Measurements from ENCODE around the gene SLK. TPM values are rescaled to one million over a fixed set of nuclear protein-coding genes. Genes with fewer than 3 reads are reported as not detected.

The SLK gene
- total RNA-seq, 4 donors from 2014 or later = 57.7 to 76.9 (median 64.5) TPM

GRCh38 chr10:104026762-104027161 lies 59.8 kb downstream of the SLK start:
- Histone ChIP-seq H3K27me3 (no peaks in the 10 kb centered on the region), H3K27ac (no peak overlapping the region), H3K36me3 (peaks cover 7 to 21% of the 10 kb centered on the region in 2 donors), H3K4me3 (replicated peaks in 1 of 3) (no peak overlapping the region), H3K9me3 (no peaks in the 10 kb centered on the region), H3K4me1 (no peaks in the 10 kb centered on the region)
- no peak for DNase-seq
- no peak for TF ChIP-seq POLR2A (IDR thresholded peaks at IDR 0.05)
- 82 to 85% methylated on average over 2 of the region's 2 CpGs for WGBS, 2 donors
- intact Hi-C loops (cut with DNase I) = no loop called here

- Histone ChIP-seq H3K4me3 (replicated peaks in 1 of 3) (no peak overlapping the region), H3K27me3 (no peaks in the 10 kb centered on the region), H3K36me3 (peaks cover 5 to 15% of the 10 kb centered on the region in 2 donors), H3K4me1 (no peaks in the 10 kb centered on the region), H3K9me3 (no peaks in the 10 kb centered on the region), H3K27ac (no peak overlapping the region)
- 79 to 89% methylated on average over 6 of the region's 6 CpGs for WGBS, 2 donors
- TF ChIP-seq, protein P1, sequence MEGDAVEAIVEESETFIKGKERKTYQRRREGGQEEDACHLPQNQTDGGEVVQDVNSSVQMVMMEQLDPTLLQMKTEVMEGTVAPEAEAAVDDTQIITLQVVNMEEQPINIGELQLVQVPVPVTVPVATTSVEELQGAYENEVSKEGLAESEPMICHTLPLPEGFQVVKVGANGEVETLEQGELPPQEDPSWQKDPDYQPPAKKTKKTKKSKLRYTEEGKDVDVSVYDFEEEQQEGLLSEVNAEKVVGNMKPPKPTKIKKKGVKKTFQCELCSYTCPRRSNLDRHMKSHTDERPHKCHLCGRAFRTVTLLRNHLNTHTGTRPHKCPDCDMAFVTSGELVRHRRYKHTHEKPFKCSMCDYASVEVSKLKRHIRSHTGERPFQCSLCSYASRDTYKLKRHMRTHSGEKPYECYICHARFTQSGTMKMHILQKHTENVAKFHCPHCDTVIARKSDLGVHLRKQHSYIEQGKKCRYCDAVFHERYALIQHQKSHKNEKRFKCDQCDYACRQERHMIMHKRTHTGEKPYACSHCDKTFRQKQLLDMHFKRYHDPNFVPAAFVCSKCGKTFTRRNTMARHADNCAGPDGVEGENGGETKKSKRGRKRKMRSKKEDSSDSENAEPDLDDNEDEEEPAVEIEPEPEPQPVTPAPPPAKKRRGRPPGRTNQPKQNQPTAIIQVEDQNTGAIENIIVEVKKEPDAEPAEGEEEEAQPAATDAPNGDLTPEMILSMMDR (IDR thresholded peaks at IDR 0.05) = peak in 1 of 6 experiments; percentile 5
- no peak for TF ChIP-seq POLR2A (IDR thresholded peaks at IDR 0.05)
- intact Hi-C loops (cut with DNase I) = no loop called here
- DNase-seq = no peak
These were observed 61.2 kb downstream of the SLK start for GRCh38 chr10:104028146-104028545.

DNA sequence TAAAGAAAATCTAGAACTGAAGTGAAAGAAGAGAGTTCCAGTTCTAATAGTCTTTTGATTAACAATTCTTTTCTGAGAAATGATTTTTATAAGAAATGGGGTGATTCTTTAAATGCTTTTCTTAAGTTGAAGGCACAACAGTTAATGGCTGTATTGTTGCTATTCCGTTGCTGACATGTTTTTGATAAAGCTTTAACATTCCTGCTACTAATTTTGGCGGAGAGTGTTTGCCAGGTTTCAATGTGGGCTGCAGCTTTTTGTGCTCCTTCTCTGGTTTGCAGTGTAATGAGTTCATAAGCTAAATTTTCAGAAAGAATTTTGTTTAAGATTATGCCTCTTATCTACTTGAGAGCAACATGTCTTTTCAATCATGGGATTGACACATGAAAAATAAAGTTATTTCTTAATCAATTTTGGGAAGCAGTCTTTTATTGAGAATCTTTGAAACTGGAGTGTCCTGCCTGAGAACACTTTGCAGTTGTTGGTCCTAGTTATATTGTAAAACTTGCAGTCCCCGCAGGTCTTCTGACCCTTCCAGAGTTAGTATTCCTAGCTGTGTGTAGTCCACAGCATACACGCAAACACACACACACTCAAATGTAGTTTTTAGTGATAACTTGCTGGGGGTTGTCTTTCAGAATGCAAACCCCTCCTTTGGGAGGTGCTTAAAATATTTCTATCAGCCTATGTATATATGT lies 62.0 kb downstream of the SLK start:
- WGBS, 2 donors = 69 to 93% methylated on average over 4 of the region's 4 CpGs
- intact Hi-C loops (cut with DNase I) = no loop called here
- H3K4me1 ChIP-seq = no peaks in the 10 kb centered on the region
- TF ChIP-seq, protein P1 (IDR thresholded peaks at IDR 0.05) = no peak
- no peak for TF ChIP-seq POLR2A (IDR thresholded peaks at IDR 0.05)
- DNase-seq = no peak
- H3K9me3 ChIP-seq = no peaks in the 10 kb centered on the region
- H3K27ac ChIP-seq = no peak overlapping the region
- no peak overlapping the region for H3K4me3 ChIP-seq (replicated peaks in 1 of 3)
- peaks cover 5 to 12% of the 10 kb centered on the region in 2 donors for H3K36me3 ChIP-seq
- H3K27me3 ChIP-seq = no peaks in the 10 kb centered on the region

- WGBS, 2 donors = 85 to 91% methylated on average over 6 of the region's 6 CpGs
- intact Hi-C loops (cut with DNase I) = no loop called here
- no peak for DNase-seq
- Histone ChIP-seq H3K4me1 (no peaks in the 10 kb centered on the region), H3K36me3 (peaks cover 5 to 12% of the 10 kb centered on the region in 2 donors), H3K27me3 (no peaks in the 10 kb centered on the region), H3K9me3 (no peaks in the 10 kb centered on the region), H3K27ac (no peak overlapping the region), H3K4me3 (replicated peaks in 1 of 3) (no peak overlapping the region)
- TF ChIP-seq, protein P1 (IDR thresholded peaks at IDR 0.05) = no peak
- TF ChIP-seq POLR2A (IDR thresholded peaks at IDR 0.05) = no peak
These were observed 62.6 kb downstream of the SLK start for GRCh38 chr10:104029521-104029860.

DNA sequence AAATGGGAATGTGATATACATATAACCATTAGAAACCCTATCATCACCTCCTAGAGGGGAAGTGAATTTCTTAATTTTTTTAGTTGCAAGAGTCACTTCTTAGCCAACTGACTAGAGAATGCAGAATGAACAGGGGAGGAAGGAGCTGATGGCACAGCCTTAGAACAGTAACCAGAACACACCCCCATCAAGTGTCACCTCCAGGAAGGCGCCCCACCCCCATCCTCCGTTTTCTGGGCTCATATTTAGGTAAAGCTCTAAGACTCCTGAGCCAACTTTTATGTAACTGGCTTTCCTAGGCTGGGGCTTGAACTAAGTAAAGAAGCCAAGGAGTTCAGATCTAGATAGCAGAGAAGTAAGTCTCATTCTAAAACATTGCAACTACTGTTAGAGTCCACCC lies 64.7 kb downstream of the SLK start:
- Histone ChIP-seq H3K9me3 (no peaks in the 10 kb centered on the region), H3K4me1 (no peaks in the 10 kb centered on the region), H3K27ac (no peak overlapping the region), H3K4me3 (replicated peaks in 1 of 3) (no peak overlapping the region), H3K27me3 (no peaks in the 10 kb centered on the region), H3K36me3 (peaks cover 5 to 6% of the 10 kb centered on the region in 2 donors)
- no peak for TF ChIP-seq POLR2A (IDR thresholded peaks at IDR 0.05)
- TF ChIP-seq, protein P1 (IDR thresholded peaks at IDR 0.05) = no peak
- no peak for DNase-seq
- 92 to 96% methylated on average over 2 of the region's 2 CpGs for WGBS, 2 donors
- intact Hi-C loops (cut with DNase I) = no loop called here

Measured in thyroid gland (tissue), 4 donors.